MCF 10A (cell line): ENCODE measurements around the gene TMPRSS11A. TPM values are rescaled to one million over a fixed set of nuclear protein-coding genes. Genes with fewer than 3 reads are reported as not detected.

ENCODE experiments used
- BruUV-seq: library from RNA; stranded (reverse); fragments of 400-500 nt; replicated peaks from 2 replicates; lab custom pipeline; 2021; lab: Mats Ljungman, UMichigan
- CTCF ChIA-PET: fragments of 300-600 bp; sonication (Branson Sonifier 250); formaldehyde crosslinking; extraction: SDS; loops from one replicate; lab custom pipeline; 2021; ENCODE audit warnings: antibody characterized with exemption, inconsistent platforms; lab: Yijun Ruan, JAX
- POLR2A ChIA-PET: fragments of 300-600, 350-650 bp; sonication (Branson Sonifier 250); formaldehyde crosslinking; extraction: SDS; loops from one replicate; lab custom pipeline; 2020; ENCODE audit warnings: antibody characterized with exemption, inconsistent platforms; lab: Yijun Ruan, JAX
- DNase-seq: peaks from one replicate; pipeline ENCODE4 v3.0.0-alpha.2; 2018; ENCODE audit not compliant: unreplicated experiment
- H3K27ac Mint-ChIP-seq: one replicate; pipeline ENCODE4 v1.8.0; 2022; ENCODE audit warnings: mild to moderate bottlenecking, low read depth, mixed read lengths; ENCODE audit not compliant: unreplicated experiment
- H3K27me3 Mint-ChIP-seq: one replicate; pipeline ENCODE4 v1.8.0; 2022; ENCODE audit warnings: mixed read lengths; ENCODE audit not compliant: insufficient read depth, unreplicated experiment
- H3K36me3 Mint-ChIP-seq: one replicate; pipeline ENCODE4 v1.8.0; 2022; ENCODE audit warnings: mild to moderate bottlenecking, moderate library complexity, mixed read lengths; ENCODE audit not compliant: insufficient read depth, unreplicated experiment
- H3K4me1 Mint-ChIP-seq: one replicate; pipeline ENCODE4 v1.8.0; 2022; ENCODE audit warnings: mixed read lengths; ENCODE audit not compliant: insufficient read depth, unreplicated experiment
- H3K4me3 Mint-ChIP-seq: one replicate; pipeline ENCODE4 v1.8.0; 2022; ENCODE audit warnings: mild to moderate bottlenecking, moderate library complexity, mixed read lengths; ENCODE audit not compliant: unreplicated experiment
- H3K9me3 Mint-ChIP-seq: one replicate; pipeline ENCODE4 v1.8.0; 2022; ENCODE audit warnings: mixed read lengths; ENCODE audit not compliant: unreplicated experiment
- intact Hi-C: fragments of 100-400 bp; cut with micrococcal nuclease; formaldehyde crosslinking; loops from 2 replicates; pipeline ENCODE4 v1.14.1; 2022
- total RNA-seq: library from RNA; stranded (reverse); gene quantifications from 2 replicates; pipeline ENCODE4 v1.2.3, GENCODE V29; 2022
- TF ChIP-seq, protein P1 (sequence below): fragments of 200-600 bp; IDR thresholded peaks from one replicate; pipeline ENCODE4 v1.8.0; 2022; ENCODE audit warnings: antibody characterized with exemption, mild to moderate bottlenecking; ENCODE audit not compliant: unreplicated experiment

Gene TMPRSS11A
- total RNA-seq, 1 experiment from 2014 or later, result not detected

DNA sequence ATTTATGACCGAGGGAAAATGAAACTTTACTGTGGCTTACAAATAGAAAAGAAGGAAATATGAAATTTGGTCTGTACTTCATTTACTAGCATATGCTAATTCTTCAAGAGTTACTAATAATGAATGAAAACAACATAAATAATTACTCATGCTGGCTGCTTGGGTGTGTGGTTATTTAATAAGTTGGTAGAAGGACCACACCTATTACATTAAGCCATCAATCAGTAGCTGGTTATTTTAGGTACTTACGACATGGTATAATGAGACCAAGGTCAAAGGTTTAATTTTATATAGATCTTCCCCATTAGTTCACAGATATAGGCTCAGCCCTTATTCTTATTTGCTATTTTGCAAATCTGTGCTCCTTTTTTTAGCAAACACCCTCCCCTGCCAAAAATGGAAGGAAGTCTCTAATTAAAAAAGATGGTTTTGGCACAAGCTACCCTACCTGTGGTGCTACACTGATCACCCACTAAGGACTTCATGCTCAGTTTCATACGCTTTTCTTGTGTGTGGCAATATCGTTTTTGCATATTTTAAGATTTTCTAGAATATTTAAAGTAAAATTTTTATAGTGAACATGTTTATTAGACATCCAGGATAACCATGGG is 93.6 kb downstream of the TMPRSS11A start:
- CTCF ChIA-PET, result interaction anchor here (0.6 to 2.7 kb wide), 5 partner anchors 40 to 308 kb away, joined by 3 to 9 read pairs (median 4); no protein-coding TSS in a partner anchor
- Mint-ChIP-seq H3K27ac (no peak overlapping the region), H3K27me3 (no peaks in the 10 kb centered on the region), H3K4me1 (no peaks in the 10 kb centered on the region), H3K36me3 (no peaks in the 10 kb centered on the region), H3K9me3 (no peaks in the 10 kb centered on the region), H3K4me3 (no peak overlapping the region)
- BruUV-seq, result no TSS peak
- intact Hi-C loops, result loop anchor here (5.0 kb wide), 1 partner anchor 322 kb away; the partner anchor contains the start of gene CENPC
- DNase-seq, result no peak
- TF ChIP-seq, protein P1, sequence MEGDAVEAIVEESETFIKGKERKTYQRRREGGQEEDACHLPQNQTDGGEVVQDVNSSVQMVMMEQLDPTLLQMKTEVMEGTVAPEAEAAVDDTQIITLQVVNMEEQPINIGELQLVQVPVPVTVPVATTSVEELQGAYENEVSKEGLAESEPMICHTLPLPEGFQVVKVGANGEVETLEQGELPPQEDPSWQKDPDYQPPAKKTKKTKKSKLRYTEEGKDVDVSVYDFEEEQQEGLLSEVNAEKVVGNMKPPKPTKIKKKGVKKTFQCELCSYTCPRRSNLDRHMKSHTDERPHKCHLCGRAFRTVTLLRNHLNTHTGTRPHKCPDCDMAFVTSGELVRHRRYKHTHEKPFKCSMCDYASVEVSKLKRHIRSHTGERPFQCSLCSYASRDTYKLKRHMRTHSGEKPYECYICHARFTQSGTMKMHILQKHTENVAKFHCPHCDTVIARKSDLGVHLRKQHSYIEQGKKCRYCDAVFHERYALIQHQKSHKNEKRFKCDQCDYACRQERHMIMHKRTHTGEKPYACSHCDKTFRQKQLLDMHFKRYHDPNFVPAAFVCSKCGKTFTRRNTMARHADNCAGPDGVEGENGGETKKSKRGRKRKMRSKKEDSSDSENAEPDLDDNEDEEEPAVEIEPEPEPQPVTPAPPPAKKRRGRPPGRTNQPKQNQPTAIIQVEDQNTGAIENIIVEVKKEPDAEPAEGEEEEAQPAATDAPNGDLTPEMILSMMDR, result no peak
- POLR2A ChIA-PET, result no interaction called here

DNA sequence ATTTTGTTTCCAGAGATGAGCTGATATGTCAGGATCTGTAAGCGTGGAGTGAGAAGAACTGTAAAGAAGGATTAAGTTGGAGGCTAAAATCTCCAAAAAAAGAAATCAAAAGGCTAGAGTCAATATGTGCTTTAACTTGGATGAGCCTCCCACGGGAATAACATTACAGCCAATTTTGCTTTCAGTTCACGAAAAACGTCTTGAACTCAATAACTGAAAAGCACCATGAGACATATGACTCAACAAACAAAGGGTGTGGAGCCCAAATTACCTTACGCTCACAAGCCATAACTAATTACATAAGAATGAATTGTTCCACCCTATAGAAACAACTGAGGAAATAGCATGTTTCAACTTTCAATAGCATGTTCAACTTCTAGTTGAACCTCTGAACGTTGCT is 101.8 kb downstream of the TMPRSS11A start:
- Mint-ChIP-seq H3K9me3 (no peaks in the 10 kb centered on the region), H3K27me3 (no peaks in the 10 kb centered on the region), H3K4me3 (peak overlapping the region; percentile 67), H3K27ac (peak overlapping the region; percentile 68), H3K4me1 (peaks cover 6% of the 10 kb centered on the region), H3K36me3 (no peaks in the 10 kb centered on the region)
- CTCF ChIA-PET, result interaction anchor here (1.1 to 1.5 kb wide), 3 partner anchors 9 to 26 kb away, joined by 3 to 4 read pairs (median 3); no protein-coding TSS in a partner anchor
- POLR2A ChIA-PET, result interaction anchor here (0.6 to 1.0 kb wide), 2 partner anchors 160 to 161 kb away, joined by 3 to 4 read pairs; no protein-coding TSS in a partner anchor
- no TSS peak for BruUV-seq
- TF ChIP-seq, protein P1, result no peak
- intact Hi-C loops, result no loop called here
- peak; percentile 49 for DNase-seq

Other genes starting within 250 kb of the TMPRSS11A start
- gene GNRHR, start 209.1 kb downstream of the TMPRSS11A start, total RNA-seq, result not detected in 2 replicates
- gene TMPRSS11D, start 79.5 kb downstream of the TMPRSS11A start, total RNA-seq, result not detected in 2 replicates
- not detected in 2 replicates for gene TMPRSS11F, start 166.4 kb upstream of the TMPRSS11A start, total RNA-seq